NCI-H1105 treated with DMSO at 0.1 percent for 48 hours (cell line): ENCODE measurements around the gene ASIC5.

Experiments
- DNase-seq: peaks from one replicate; lab custom pipeline; 2025; lab: John Stamatoyannopoulos, UW

ASIC5 gene

GRCh38 chr4:155879767-155880166 lies 13.7 kb upstream of the ASIC5 start:
- DNase-seq: no peak

GRCh38 chr4:155878611-155879010 lies 12.5 kb upstream of the ASIC5 start:
- DNase-seq: no peak

GRCh38 chr4:155877971-155878370 lies 11.9 kb upstream of the ASIC5 start:
- no peak for DNase-seq

- DNase-seq: no peak
Observed at GRCh38 chr4:155875878-155876277, 9.8 kb upstream of the ASIC5 start.

GRCh38 chr4:155855897-155856296 lies 10.2 kb downstream of the ASIC5 start:
- no peak for DNase-seq

- no peak for DNase-seq
Observed at GRCh38 chr4:155854582-155855226, 11.4 kb downstream of the ASIC5 start.

- no peak for DNase-seq
Observed at GRCh38 chr4:155853189-155853588, 12.9 kb downstream of the ASIC5 start.

- DNase-seq: no peak
Observed at GRCh38 chr4:155849042-155849441, 17.0 kb downstream of the ASIC5 start.

- DNase-seq: no peak
Observed at GRCh38 chr4:155846929-155847328, 19.1 kb downstream of the ASIC5 start.

GRCh38 chr4:155842080-155842479 lies 24.0 kb downstream of the ASIC5 start:
- no peak for DNase-seq

GRCh38 chr4:155837203-155837796 lies 28.8 kb downstream of the ASIC5 start:
- no peak for DNase-seq

- DNase-seq: no peak
Observed at GRCh38 chr4:155832664-155833063, 33.4 kb downstream of the ASIC5 start.

- no peak for DNase-seq
Observed at GRCh38 chr4:155828628-155829027, 37.4 kb downstream of the ASIC5 start.

- DNase-seq: no peak
Observed at GRCh38 chr4:155822572-155822971, 43.5 kb downstream of the ASIC5 start.

GRCh38 chr4:155820887-155821518 lies 45.1 kb downstream of the ASIC5 start:
- no peak for DNase-seq

- DNase-seq: no peak
Observed at GRCh38 chr4:155819066-155819465, 47.0 kb downstream of the ASIC5 start.

GRCh38 chr4:155818639-155819038 lies 47.4 kb downstream of the ASIC5 start:
- no peak for DNase-seq

GRCh38 chr4:155811083-155811482 lies 55.0 kb downstream of the ASIC5 start:
- DNase-seq: no peak

GRCh38 chr4:155809835-155810234 lies 56.2 kb downstream of the ASIC5 start:
- DNase-seq: peak; percentile 61

GRCh38 chr4:155807021-155807420 lies 59.1 kb downstream of the ASIC5 start:
- no peak for DNase-seq

- no peak for DNase-seq
Observed at GRCh38 chr4:155805016-155805415, 61.1 kb downstream of the ASIC5 start.

GRCh38 chr4:155802190-155802959 lies 63.7 kb downstream of the ASIC5 start:
- DNase-seq: no peak
